Medulla oblongata (tissue), 1 donor: ENCODE measurements around the gene EIF2D.

Source experiments
- DNase-seq: peaks from one replicate; pipeline ENCODE4 v3.0.0-alpha.2; 2015; ENCODE audit errors: extremely low spot score

Gene EIF2D

GRCh38 chr1:206569556-206569955, 42.7 kb downstream of the EIF2D start:
- no peak for DNase-seq

DNA sequence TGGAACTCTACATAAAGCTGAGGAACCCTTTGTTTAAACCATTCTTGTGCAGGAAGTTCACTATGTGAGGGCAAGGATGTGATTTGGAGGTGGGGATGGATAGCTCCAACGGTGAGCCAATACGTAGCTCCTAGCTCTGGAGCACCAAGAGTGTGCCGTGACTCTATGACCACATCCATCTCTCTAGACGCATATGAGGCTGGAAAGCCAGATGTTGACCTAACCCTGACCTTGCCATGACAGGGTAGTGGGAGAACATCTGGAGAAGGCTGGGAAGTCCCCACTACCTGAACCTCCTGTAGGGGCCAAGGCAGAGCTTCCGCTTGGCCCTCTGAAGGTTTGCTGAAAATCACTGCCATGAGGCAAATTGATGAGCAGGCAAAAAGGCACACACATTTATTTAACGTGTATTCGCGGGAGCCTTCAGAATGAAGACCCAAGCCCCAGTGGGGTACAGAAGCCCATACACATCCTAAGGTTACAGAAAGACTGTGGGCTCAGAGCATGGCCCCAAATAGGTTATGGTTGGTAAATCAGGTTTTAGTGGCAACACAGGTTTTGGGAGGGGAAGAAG, 43.4 kb downstream of the EIF2D start:
- DNase-seq = no peak

DNA sequence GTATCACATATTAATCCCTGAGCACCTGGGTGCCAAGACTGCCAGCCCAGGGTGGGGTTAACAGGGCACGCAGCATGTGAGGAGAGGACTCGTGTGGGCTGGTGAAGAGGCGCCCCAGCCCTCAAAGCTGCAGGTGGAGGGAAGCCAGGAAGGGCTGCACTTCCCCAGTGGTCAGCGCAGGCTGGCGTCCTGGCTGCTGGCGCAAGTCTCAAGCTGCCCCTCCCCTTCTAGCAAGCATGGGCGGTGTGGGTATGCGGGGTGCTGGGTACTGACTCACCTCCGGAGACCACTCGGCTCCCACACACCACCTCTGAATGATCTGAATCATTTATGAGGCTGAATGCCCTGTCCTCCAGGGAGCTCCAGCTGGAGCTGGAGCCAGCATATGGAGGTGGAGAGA, 44.0 kb downstream of the EIF2D start:
- DNase-seq = no peak

DNA sequence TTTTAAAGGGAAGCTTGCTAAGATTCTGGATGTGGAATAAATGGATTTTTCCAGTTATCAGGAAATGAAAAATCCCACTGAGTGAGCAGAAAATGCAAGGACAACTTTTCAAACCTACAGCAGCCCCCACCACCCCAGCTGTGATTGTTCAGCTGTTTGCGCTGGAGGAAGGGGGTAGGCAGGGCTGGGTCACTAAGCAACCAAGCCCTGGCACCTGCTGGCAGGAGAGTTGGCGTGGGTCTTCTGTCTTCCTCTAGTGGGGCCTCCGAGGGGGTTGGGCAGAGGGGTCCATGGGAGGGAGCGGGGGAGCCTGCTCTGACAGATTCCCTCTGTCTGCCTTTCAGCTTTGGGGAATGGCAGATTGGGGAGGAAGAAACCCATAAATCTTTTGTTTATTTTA, 45.3 kb downstream of the EIF2D start:
- no peak for DNase-seq

DNA sequence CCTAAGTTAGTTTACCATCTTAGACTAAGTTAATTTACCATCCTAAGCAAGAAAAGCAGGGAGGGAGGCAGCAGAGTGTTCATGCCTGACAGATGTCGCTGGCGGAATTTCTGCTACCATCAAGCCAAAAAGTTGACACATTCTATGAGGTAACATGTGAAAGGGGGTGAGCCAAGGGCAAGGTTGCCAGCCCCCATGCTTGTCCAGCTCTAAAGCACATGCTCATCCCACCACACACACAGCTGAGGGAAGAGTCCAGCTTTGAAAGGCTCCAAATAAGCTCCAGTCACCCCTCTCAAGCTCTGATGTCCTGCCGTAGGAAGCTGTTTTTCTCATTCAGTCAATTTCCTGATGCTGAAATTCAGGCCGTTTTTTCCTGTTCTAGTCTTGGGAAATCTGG, 46.3 kb downstream of the EIF2D start:
- DNase-seq = no peak

DNA sequence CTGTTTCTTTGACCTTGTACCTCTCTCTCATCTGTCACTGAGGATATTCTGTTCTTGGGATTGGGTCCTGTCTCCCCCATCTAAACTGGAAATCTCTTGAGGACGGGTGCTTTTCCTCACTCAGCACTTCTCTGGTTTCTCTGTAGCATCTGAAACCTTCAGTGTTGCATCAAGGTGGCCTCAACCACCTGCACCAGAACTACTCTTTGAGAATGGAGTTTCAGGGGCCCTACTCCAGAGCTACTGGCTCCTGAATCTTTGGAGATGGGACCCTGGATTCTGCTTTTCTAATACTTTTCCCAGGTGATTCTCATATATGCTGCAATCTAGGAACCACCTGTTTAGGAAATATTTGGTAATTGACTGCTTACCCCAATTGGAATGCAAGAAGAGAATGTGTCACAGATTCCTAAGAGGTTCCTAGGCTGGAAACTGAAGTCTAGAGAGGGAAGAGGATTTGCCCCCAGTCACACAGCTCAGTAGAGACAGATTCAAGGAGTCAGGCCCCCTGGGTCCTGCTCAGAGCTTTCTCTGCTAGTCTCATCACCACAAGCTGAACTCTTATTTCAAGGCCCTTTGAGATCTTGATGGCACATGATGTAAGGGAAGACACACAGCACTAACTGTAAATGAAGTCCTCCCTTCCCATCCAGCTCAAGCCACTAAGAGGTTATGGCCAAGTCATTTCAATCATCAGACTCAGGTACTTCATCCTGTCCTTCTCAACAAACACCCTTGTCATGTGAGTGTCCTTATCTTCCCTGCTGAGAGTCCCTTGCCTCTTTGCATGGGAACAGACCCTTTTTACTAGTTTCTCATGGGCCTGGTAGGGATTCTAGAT, 48.7 kb downstream of the EIF2D start:
- no peak for DNase-seq

DNA sequence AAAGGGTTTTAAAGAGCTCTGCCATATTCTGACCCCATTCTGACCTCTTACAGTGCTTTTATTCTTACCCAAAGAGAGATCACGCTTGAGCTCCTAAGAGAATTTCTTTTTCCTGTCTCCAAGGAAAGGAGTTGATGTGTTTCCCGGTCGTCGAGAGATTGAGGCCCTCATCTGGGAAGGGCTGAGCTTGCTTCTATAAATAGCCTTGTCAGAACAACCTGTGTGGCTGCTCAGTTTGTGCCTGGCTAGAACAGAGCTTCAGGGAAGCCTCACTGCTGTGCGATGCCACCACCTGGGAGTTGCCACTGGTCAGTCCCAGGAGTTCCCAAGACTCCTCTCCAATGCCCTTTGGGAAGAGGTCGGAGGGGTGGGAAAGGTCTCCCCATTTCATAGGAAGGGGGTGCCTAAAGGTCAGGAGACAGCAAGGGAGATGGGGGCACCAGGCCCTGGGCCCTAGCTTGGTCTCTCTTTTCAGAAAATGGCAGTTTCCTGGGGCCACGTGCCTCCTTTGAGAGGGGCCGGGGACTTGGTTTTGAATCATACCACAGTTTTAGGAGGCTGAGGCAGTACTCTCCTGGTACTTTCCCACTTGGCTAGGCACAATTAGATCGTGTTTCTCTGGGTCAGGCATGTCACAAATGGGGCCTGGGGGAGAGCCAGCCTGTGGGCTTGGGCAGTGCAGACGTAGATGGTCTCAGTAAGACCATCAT, 52.1 kb downstream of the EIF2D start:
- DNase-seq = no peak

- no peak for DNase-seq
Observed at GRCh38 chr1:206559672-206559995, 52.6 kb downstream of the EIF2D start.

DNA sequence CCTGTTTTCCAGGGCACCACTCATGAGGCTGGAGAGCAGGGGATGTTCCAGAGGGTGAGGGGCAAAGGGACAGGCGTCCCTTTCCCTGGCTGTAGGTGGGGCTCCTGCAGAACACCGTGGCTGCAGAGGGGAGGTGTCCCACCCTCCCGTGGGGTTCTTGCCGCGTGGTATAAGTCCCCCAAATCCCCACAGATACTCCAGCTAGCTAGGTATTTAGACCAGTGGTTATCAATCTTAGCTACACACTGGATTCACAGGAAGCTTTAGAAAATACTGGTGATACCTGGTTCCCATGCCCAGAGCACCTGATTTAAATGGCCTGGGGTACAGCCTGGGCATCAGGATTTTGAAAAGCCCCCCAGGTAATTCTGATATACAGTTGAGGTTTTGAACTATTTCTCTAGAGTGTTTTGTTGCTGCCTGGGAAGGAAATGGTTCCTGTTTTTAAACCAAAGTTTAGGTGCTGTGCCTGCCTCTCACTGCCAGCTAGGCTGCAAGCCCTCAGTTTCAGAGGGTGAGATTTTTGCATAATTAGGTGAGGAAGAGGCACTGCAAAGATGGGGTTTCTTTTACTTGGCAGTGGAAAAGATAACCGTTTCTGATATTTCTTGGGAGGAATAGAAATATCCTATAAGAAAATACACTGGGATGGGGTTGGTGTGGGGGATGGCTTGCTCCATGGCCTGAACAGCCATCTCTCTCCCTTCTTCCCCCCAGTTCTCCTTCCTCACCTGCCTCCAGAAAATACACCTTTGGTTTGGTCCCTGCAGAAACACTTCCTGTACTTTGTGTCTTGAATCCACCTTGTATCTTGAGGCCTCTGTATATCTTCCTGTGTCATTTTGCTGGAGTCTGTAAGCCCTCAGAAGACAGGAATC, 53.2 kb downstream of the EIF2D start:
- DNase-seq = no peak

GRCh38 chr1:206557636-206558473, 54.4 kb downstream of the EIF2D start:
- DNase-seq = peak; percentile 47

- DNase-seq = peak; percentile 78
Observed at GRCh38 chr1:206556750-206557635, 55.3 kb downstream of the EIF2D start.

DNA sequence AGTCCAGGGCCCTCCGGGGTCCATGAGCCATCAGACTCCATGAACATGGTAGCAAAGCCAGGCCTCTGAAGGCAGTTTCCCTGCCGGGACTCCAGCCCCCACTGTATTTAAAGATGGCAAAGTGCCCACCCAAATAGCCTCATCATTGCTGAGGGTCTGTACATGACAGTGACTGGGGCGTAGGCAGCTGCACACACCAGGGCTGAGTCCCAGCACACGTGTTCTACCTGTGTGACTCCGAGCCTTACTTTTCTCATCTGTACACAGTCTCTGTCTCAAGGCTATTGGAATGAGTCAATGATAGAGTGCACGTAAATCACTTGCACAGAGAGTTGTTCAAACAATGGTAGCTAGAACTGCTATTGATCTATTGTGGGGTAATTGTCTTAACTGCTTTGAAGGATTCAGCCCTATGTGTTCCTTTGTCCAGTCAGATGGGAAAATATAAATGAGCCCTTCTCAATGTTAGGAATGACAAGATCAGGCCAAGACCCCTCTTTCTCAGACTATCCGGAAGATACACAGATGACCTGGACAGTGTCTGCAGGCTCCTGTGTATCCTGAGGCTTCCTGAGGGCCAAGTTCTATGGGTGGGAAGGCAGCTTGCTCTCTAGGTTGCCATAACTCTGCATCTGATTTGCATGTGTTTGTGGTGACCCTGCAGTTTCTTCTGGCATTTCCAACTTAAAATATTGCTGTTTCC, 56.1 kb downstream of the EIF2D start:
- DNase-seq = no peak

- peak; percentile 52 for DNase-seq
Observed at GRCh38 chr1:206555473-206555935, 56.8 kb downstream of the EIF2D start.

- no peak for DNase-seq
Observed at GRCh38 chr1:206554701-206555472, 57.4 kb downstream of the EIF2D start.

DNA sequence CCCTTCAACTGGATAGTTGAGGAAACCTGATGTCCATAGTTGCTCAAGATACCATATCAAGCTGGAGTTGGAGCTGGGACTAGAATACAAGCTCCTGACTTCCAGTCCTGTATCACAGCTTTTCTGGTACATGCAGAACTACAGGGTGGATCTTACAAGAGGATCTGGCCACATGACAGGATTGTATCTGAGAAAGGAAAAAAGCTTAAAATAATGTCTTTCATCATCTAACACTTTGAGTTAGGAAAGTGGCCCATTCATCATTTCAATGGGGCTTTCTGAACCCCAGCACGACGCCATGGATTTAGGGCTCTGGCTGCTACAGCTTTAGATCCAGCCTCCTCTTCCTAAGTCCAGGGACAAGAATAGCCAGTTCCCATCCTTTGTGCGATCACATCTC, 58.1 kb downstream of the EIF2D start:
- no peak for DNase-seq

GRCh38 chr1:206551986-206552326, 60.3 kb downstream of the EIF2D start:
- no peak for DNase-seq

- DNase-seq = no peak
Observed at GRCh38 chr1:206551296-206551985, 60.8 kb downstream of the EIF2D start.

- no peak for DNase-seq
Observed at GRCh38 chr1:206550446-206550845, 61.8 kb downstream of the EIF2D start.
